NCI-H146 (cell line): ENCODE data around the gene SLC45A1.

Source experiments
- DNase-seq: peaks from one replicate; lab custom pipeline; 2025; lab: John Stamatoyannopoulos, UW

SLC45A1 gene

GRCh38 chr1:8335246-8335645, 17.3 kb downstream of the SLC45A1 start:
- DNase-seq = no peak

GRCh38 chr1:8337776-8338525, 20.0 kb downstream of the SLC45A1 start:
- no peak for DNase-seq

GRCh38 chr1:8338526-8339202, 20.8 kb downstream of the SLC45A1 start:
- no peak for DNase-seq

GRCh38 chr1:8339203-8339600, 21.3 kb downstream of the SLC45A1 start:
- no peak for DNase-seq

GRCh38 chr1:8340448-8340847, 22.5 kb downstream of the SLC45A1 start:
- peak; percentile 40 for DNase-seq

DNA sequence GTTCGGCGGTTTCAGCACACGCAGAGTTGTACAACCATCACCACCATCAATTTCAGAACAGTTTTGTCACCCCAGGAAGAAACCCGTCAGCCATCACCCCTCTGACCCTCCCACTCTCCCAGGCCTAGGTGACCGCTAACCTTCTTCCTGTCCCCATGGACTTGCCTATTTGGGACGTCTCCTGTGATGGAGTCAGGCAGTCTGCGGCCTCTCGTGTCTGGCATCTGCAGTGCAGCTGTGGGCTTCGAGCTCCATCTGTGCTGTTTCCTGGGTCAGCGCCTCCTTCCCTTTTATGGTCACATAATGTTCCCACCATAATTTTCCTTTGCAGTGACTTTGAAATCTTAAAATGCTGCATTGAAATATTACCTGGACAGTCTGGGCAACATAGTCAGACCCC, 24.4 kb downstream of the SLC45A1 start:
- DNase-seq = no peak

- no peak for DNase-seq
Observed at GRCh38 chr1:8343044-8343443, 25.1 kb downstream of the SLC45A1 start.

GRCh38 chr1:8343464-8344001, 25.6 kb downstream of the SLC45A1 start:
- DNase-seq = no peak

DNA sequence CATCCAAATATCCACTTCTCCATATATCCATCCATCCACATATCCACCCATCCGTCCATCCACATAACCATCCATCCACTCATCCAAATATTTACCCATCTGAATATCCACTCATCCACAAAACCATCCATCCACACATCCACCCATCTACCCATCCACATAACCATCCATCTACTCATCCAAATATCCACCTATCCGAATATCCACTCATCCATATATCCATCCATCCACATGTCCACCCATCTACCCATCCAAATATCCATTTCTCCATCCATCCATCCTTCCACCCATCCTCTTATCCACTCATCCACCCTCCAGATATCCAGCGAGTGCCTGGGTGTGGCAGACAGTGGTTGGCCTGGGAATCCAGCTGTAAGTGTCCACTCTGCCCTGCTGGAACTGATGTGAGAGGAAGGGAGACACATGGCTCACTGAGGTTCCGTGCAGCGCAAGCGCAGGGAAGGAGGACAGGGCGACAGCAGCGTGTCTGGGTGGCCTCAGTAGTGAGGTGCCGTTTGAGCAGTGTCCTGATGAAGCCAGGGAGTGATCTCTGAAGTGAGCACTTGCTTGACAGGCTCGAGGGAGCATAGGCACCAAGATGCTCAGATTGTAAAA, 27.1 kb downstream of the SLC45A1 start:
- no peak for DNase-seq

GRCh38 chr1:8345621-8346415, 27.9 kb downstream of the SLC45A1 start:
- DNase-seq = no peak

GRCh38 chr1:8347635-8348034, 29.7 kb downstream of the SLC45A1 start:
- DNase-seq = peak; percentile 38

GRCh38 chr1:8348047-8348776, 30.3 kb downstream of the SLC45A1 start:
- DNase-seq = no peak

DNA sequence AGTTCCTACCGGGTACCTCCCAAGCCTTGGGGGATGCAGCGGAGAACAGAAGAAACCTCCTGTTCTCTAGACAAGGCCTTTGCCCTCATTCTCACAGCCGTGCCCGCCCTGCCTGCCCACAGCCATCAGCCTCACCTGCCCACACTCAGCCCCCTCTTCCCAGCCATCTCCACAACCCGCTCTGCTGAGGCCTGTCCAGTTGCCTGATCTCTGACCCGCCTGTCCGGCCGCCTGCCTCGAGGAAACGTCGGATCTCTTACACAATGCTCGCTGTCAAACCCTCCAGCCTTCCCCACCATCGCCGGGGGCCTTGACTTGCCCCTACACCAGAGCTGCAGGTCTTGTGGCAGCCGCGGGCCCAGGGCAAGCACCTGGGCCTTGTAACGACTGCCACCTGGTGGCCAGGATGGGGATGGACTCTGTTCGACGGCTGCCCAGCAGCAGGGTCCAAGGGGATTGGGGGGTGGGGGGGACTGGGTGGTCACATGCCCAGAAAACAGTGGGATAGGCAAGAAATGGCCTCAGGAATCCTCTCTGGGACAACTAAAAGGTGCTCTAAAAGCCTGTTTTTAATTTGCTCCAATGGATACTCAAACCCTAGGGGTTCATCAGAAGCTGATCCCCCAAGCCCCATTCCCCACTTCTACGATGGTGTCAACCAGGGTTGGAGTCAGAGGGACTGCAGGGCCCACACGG, 31.0 kb downstream of the SLC45A1 start:
- DNase-seq = peak; percentile 52

- DNase-seq = no peak
Observed at GRCh38 chr1:8349473-8349865, 31.6 kb downstream of the SLC45A1 start.

DNA sequence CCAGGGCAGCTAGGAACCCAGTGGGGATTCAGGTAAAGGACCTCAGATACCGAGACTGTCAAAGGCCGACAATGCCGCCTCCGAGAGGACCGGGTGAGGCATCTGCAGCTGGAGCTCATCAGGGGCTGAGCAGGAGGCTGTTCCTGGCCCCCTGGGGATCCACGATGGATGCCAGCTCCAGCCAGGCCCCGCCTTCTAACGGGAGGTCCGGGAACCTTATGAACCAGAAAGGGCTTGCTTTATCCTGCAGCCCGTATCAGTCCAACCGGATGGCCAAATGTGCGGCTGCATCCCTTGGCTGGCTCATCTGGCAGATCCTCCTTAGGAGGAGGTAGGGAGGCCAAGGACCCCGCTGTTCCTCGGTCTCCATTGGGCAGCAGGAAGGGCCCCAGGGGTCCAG, 32.0 kb downstream of the SLC45A1 start:
- peak; percentile 8 for DNase-seq

- DNase-seq = no peak
Observed at GRCh38 chr1:8350914-8351684, 33.2 kb downstream of the SLC45A1 start.

DNA sequence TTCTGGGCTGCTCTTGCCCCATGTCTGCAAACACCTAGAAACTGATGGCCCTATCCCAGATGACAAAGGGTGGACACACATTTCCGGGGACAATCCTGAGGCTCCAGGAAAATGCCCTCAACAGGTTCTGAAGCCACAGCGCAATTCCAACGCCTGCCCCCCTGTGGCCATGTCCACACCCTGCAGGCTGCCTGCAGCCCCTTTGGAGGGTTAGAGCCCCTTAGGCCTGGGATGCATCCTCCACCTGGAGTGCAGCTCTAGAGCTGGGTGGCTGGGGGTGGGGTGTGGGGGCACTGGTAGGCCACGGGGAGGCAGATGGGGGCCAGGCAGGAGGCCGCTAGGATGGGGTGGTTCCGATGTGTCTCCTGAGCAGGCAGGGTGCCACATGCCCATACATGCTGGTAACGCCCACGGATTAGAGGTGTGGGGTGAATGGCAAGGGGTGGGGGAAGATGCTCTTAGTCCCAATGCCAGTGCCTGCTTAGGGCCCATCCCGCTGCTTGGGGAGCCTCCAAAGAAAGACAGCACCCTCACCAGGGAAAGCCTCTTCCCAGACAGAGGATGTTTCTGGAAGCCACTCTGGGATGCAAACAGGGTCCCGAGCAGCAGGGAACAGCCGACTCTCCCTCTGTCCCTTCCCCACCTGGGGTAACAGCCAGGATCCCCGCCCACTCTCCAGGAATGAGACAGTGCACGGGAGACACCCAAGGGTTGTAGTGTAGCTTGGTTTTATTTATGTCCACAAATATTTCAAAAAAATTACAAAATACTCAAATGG, 34.0 kb downstream of the SLC45A1 start:
- DNase-seq = no peak

DNA sequence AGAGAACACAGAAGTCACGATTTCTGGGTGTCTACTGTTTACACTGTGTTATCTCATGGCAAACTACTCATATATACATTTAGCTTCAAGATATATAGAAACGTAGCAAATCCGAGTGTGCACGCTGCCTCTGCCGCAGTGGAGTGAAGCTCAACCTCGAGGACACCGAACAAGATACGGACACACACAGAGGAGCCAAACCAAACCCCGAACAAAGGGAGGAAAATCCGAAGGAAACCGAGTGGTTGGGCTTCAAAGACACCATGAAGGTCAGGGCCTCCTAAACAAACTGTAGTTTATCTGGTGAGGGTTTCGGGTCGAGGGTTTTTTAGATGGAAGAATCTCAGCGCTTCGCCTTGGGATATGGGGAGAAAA, 34.5 kb downstream of the SLC45A1 start:
- DNase-seq = no peak
